ENCODE data around the gene SFMBT1. TPM values are rescaled to one million over a fixed set of nuclear protein-coding genes. Genes with fewer than 3 reads are reported as not detected.

The SFMBT1 gene
- total RNA-seq, 1 donor from 2014 or later = 17.3 TPM

GRCh38 chr3:53009826-53010539 lies 35.9 kb downstream of the SFMBT1 start:
- no peaks in the 10 kb centered on the region for H3K27me3 ChIP-seq (ENCODE audit: low read depth)
- no peak for DNase-seq
- H3K9me3 ChIP-seq = no peaks in the 10 kb centered on the region
- no peak overlapping the region for H3K27ac ChIP-seq
- H3K36me3 ChIP-seq = no peaks in the 10 kb centered on the region
- intact Hi-C loops (cut with DNase I) = no loop called here
- TF ChIP-seq, protein P1, sequence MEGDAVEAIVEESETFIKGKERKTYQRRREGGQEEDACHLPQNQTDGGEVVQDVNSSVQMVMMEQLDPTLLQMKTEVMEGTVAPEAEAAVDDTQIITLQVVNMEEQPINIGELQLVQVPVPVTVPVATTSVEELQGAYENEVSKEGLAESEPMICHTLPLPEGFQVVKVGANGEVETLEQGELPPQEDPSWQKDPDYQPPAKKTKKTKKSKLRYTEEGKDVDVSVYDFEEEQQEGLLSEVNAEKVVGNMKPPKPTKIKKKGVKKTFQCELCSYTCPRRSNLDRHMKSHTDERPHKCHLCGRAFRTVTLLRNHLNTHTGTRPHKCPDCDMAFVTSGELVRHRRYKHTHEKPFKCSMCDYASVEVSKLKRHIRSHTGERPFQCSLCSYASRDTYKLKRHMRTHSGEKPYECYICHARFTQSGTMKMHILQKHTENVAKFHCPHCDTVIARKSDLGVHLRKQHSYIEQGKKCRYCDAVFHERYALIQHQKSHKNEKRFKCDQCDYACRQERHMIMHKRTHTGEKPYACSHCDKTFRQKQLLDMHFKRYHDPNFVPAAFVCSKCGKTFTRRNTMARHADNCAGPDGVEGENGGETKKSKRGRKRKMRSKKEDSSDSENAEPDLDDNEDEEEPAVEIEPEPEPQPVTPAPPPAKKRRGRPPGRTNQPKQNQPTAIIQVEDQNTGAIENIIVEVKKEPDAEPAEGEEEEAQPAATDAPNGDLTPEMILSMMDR (IDR thresholded peaks at IDR 0.05) = no peak
- ATAC-seq = no peak
- no peaks in the 10 kb centered on the region for H3K4me1 ChIP-seq
- no peak overlapping the region for H3K4me3 ChIP-seq

DNA sequence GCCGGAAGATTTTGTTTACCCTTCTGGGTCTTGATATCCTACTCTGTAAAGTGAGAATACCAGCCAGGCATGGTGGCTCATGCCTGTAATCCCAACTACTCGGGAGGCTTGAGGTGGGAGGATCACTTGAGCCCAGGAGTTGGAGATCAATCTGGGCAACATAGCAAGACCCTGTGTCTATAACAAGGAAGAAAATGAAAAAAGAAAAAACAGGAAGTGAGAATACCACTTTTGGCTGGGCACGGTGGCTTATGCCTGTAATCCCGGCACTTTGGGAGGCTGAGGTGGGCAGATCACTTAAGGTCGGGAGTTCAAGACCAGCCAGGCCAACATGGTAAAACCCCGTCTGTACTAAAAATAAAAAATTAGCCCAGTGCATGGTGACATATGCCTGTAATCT lies 36.9 kb downstream of the SFMBT1 start:
- ATAC-seq (no peak), DNase-seq (no peak)
- Histone ChIP-seq H3K27me3 (ENCODE audit: low read depth) (no peaks in the 10 kb centered on the region), H3K27ac (no peak overlapping the region), H3K4me1 (no peaks in the 10 kb centered on the region), H3K9me3 (no peaks in the 10 kb centered on the region), H3K36me3 (no peaks in the 10 kb centered on the region), H3K4me3 (no peak overlapping the region)
- intact Hi-C loops (cut with DNase I) = no loop called here
- TF ChIP-seq, protein P1 (IDR thresholded peaks at IDR 0.05) = no peak

- intact Hi-C loops (cut with DNase I) = no loop called here
These were observed 39.9 kb downstream of the SFMBT1 start for GRCh38 chr3:53005854-53006513.

GRCh38 chr3:53005338-53005737 lies 40.5 kb downstream of the SFMBT1 start:
- no peak overlapping the region for H3K27ac ChIP-seq
- H3K4me1 ChIP-seq = no peaks in the 10 kb centered on the region
- H3K36me3 ChIP-seq = no peaks in the 10 kb centered on the region
- H3K4me3 ChIP-seq = no peak overlapping the region
- no peaks in the 10 kb centered on the region for H3K27me3 ChIP-seq (ENCODE audit: low read depth)
- ATAC-seq (no peak), DNase-seq (no peak)
- TF ChIP-seq, protein P1 (IDR thresholded peaks at IDR 0.05) = no peak
- intact Hi-C loops (cut with DNase I) = no loop called here
- no peaks in the 10 kb centered on the region for H3K9me3 ChIP-seq

More at GRCh38 chr3:53005854-53006513, 39.9 kb downstream of the SFMBT1 start:
- Histone ChIP-seq H3K4me1 (no peaks in the 10 kb centered on the region), H3K27ac (no peak overlapping the region), H3K36me3 (no peaks in the 10 kb centered on the region), H3K9me3 (no peaks in the 10 kb centered on the region), H3K27me3 (ENCODE audit: low read depth) (no peaks in the 10 kb centered on the region), H3K4me3 (no peak overlapping the region)
- ATAC-seq (no peak), DNase-seq (no peak)
- TF ChIP-seq, protein P1 (IDR thresholded peaks at IDR 0.05) = no peak

- Histone ChIP-seq H3K27me3 (ENCODE audit: low read depth) (no peaks in the 10 kb centered on the region), H3K9me3 (no peaks in the 10 kb centered on the region), H3K4me1 (no peaks in the 10 kb centered on the region), H3K27ac (no peak overlapping the region), H3K36me3 (no peaks in the 10 kb centered on the region), H3K4me3 (no peak overlapping the region)
- TF ChIP-seq, protein P1 (IDR thresholded peaks at IDR 0.05) = no peak
- ATAC-seq (no peak), DNase-seq (no peak)
- intact Hi-C loops (cut with DNase I) = no loop called here
These were observed 42.6 kb downstream of the SFMBT1 start for GRCh38 chr3:53003320-53003719.

Measured in lower lobe of right lung (tissue), 2 donors.